GM18520 (cell line): ENCODE measurements around the gene DHX15.

Source experiments
- ATAC-seq: cut with Tn5 transposase; IDR thresholded peaks from one replicate; pipeline ENCODE4 v1.9.1; 2021; ENCODE audit not compliant: unreplicated experiment

Gene DHX15

DNA sequence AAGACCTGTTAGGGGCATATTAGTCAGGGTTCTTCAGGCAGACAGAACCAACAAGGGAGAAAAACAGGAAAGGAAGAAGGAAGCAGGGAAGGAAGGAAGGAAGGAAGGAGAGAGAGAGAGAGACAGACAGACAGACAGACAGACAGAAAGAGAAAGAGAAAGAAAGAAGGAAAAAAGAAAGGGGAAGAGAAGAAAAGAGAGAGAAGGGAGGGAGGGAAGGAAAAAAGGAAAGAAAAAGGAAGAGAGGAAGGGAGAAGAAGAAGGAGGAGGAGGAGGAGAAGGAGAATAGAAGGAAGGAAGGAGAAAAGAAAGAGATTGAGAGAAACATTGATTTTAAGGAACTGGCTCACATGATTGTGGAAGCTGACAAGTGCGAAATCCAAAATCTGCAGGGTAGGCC, 89.0 kb downstream of the DHX15 start:
- ATAC-seq = no peak

DNA sequence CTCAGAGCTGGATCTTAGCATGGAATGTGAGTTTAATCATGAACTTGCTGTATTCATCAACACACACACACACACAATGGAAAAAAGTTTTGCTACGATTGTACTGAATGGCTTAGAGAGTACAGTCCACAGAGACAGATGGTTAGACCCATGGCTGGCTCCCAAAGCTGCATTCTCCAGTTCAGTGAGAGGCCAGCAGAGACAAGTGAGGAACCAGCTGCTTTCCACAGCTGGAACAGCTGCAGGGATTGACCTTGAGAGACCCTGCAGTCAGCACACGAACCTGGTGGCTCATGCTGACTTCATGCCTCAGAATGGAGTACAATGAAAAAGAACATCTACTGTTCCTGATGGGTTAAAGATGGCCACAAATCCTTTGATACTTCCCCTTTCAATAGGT, 94.5 kb downstream of the DHX15 start:
- no peak for ATAC-seq

GRCh38 chr4:24488399-24489164, 95.8 kb downstream of the DHX15 start:
- no peak for ATAC-seq

DNA sequence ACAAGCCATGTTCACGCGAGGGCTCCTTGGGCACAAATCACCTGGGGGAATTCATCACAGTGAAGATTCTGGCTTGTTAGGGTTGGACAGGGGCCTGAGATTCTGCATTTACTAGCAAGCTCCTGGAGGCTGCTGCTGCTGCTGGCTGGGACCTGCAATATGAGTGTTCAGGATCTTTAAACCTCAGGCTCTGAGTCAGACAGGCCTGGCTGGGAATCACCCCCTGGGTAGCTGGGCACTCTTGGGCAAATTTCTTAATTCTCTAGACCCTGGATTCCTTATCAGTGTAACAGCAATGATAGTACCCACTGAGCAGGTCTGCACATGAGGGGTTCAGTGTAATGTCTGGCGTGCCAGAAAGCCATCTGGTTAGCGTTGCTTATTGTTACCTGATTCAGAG, 101.5 kb downstream of the DHX15 start:
- no peak for ATAC-seq

DNA sequence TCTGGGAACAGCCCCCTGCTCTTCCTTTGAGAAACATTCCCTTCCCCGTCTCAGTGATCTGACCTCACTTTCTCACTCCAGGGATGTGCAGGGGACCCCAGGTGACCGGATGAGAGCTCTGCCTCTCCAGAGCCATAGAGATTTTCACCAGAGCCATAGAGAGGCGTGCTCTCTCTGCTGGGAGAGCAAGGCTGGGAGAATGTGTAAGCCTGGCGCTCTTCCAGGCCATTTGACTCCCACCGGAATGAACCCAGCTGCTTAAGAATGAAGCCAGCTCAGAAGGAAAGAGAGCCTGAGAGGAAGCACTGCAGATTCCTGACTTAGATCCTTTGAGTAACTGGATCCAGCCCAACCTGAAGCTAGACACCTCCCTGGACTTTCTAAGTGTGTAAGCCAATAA, 106.4 kb downstream of the DHX15 start:
- no peak for ATAC-seq
